Sigmoid colon (tissue), 7 donors: ENCODE measurements around the gene ITPKA. TPM values are rescaled to one million over a fixed set of nuclear protein-coding genes. Genes with fewer than 3 reads are reported as not detected.
A peak's percentile ranks its signal among the peaks of the same experiment; 100 is the strongest.

Experiments used
- DNase-seq: peaks from one replicate; pipeline ENCODE4 v3.0.0-alpha.2; 2019
- H3K27ac ChIP-seq, 4 donors: fragments of 200-600 bp; sonication (generic); one replicate each; pipeline ENCODE4 v1.5.1; 2016 to 2019; ENCODE audit warnings: mild to moderate bottlenecking in 1 of 4
- H3K27me3 ChIP-seq, 3 donors: fragments of 200-600 bp; sonication (generic); one replicate each; pipeline ENCODE4 v1.5.1; 2019; ENCODE audit warnings: mild to moderate bottlenecking in 1 of 3
- H3K36me3 ChIP-seq, 4 donors: fragments of 200-600 bp; sonication (generic); one replicate each; pipeline ENCODE4 v1.5.1; 2016 to 2019
- H3K4me1 ChIP-seq, 4 donors: fragments of 200-600 bp; sonication (generic); one replicate each; pipeline ENCODE4 v1.5.1; 2017 to 2019
- H3K4me3 ChIP-seq, 4 donors: fragments of 200-600 bp; sonication (generic); one replicate each; pipeline ENCODE4 v1.5.1; 2017 to 2019; ENCODE audit warnings: mild to moderate bottlenecking in 2 of 4, moderate library complexity in 1 of 4
- H3K9me3 ChIP-seq, 4 donors: fragments of 200-600 bp in 3 of 4; sonication (generic) in 3 of 4; one replicate each; pipeline versions ENCODE4 v1.5.1 to v1.6.1; 2013 to 2019
- CTCF ChIP-seq, 4 experiments: fragments of 450-650 bp in 3 of 4; fragments of 200-600 bp in 1 of 4; IDR thresholded peaks; one replicate each; pipeline ENCODE4 v1.5.1; 2016 to 2019; ENCODE audit warnings: antibody characterized with exemption in 4 of 4, mild to moderate bottlenecking in 3 of 4, moderate library complexity in 2 of 4
- EP300 ChIP-seq, 4 donors: sonication (generic); formaldehyde crosslinking; IDR thresholded peaks; one replicate each; pipeline ENCODE4 v1.6.1; 2017; ENCODE audit warnings: antibody characterized with exemption in 4 of 4
- POLR2A ChIP-seq, 2 donors: fragments of 450-650 bp; IDR thresholded peaks; one replicate each; pipeline ENCODE4 v1.6.1; 2016; ENCODE audit warnings: antibody characterized with exemption in 2 of 2, mild to moderate bottlenecking in 2 of 2, moderate library complexity in 2 of 2
- POLR2AphosphoS5 ChIP-seq, 4 donors: sonication (generic); formaldehyde crosslinking; IDR thresholded peaks; one replicate each; pipeline ENCODE4 v1.6.1; 2017; ENCODE audit warnings: antibody characterized with exemption in 4 of 4
- WGBS, 2 donors: extraction: QIAGEN DNeasy Blood & Tissue Kit; methylation state at CpG; one replicate each; pipeline ENCODE4 v1.1.7; 2013; 5-methylcytosine and 5-hydroxymethylcytosine counted together
- intact Hi-C: fragments of 100-400 bp; cut with DNase I; formaldehyde crosslinking; loops from one replicate; pipeline ENCODE4 v1.15.1; 2023
- polyA plus RNA-seq, 3 donors: library from polyadenylated mRNA; stranded (reverse); fragments of 200-250 nt; gene quantifications; one replicate each; pipeline ENCODE4 v1.2.3, GENCODE V29; 2013
- total RNA-seq, 4 donors: library from RNA; depleted of rRNA; stranded (reverse); fragments of >200 nt; gene quantifications; one replicate each; pipeline ENCODE4 v1.1.0, GENCODE V29; 2016
- donor health status: healthy with polysubstance abuse.
- donor health status: Bipolar disorder and iron deficiency.
- donor health status: healthy.

Gene ITPKA
- 1 to 10 TPM in 2 of 4 donors, under 1 TPM in 1, not detected in 1; 0.49 to 1.4 (median 1.4) TPM for total RNA-seq
- polyA plus RNA-seq: 10 to 100 TPM; 11.3 to 52.9 (median 28.4) TPM

DNA sequence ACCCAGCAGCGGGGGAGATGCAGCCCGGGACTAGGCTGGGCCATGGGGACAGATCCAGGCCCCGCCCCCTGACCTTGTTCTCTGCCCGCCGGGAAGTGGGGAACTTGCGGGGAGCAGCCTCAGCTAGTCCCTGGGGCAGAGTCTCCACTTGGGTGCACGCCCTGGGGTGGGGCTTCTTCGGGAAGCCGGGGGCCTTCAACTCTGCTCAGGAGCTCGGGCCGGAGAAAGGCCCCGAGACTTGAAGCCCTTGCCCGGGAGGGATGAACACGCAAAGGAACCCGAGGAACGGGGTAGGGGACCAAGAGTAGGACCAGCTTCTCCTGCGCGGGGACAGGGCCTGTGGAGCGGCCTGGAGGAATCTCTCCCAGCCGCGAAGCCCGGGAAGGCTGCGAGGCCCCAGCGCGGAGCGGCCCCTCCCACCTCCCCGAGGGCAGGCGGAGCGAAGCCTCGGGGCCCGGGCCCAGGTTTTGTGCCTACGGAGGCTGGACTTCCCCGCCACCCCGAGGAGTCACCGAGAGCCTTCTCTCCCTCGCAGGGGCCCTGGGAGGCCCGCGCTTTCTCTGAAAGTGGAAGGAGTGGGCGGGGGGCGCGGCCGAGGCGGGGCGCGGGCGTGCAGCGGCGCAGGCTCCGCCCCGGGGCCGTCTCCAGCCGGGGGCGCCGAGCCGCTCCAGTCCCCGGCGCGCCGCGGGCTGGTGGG is at the start of gene ITPKA:
Gene ITPKA (plus strand): TSS at position 670 of the 697 bp plus-strand sequence. CDS start 54 bp downstream, outside the sequence.
- DNase-seq: peak; percentile 86

GRCh38 chr15:41445399-41445798 is 48.3 kb upstream of the ITPKA start:
- H3K4me1 ChIP-seq: no peaks in the 10 kb centered on the region
- no peaks in the 10 kb centered on the region for H3K27me3 ChIP-seq
- TF ChIP-seq CTCF (IDR thresholded peaks at IDR 0.05): no peak
- peaks cover 0 to 43% (median 5%) of the 10 kb centered on the region in 4 donors for H3K36me3 ChIP-seq
- no peak overlapping the region for H3K27ac ChIP-seq
- DNase-seq: no peak
- no peaks in the 10 kb centered on the region for H3K9me3 ChIP-seq
- intact Hi-C loops: no loop called here
- no peak overlapping the region for H3K4me3 ChIP-seq

More for the DNA sequence above, at the start of gene ITPKA:
- H3K27me3 ChIP-seq: peaks cover 19 to 92% (median 38%) of the 10 kb centered on the region in 3 donors
- intact Hi-C loops: no loop called here
- H3K4me1 ChIP-seq: peaks cover 4 to 34% (median 30%) of the 10 kb centered on the region in 4 donors
- no peaks in the 10 kb centered on the region for H3K9me3 ChIP-seq
- peak within 1 kb of the TSS; percentile 33 to 69 (median 59) for H3K4me3 ChIP-seq
- H3K27ac ChIP-seq: peak within 1 kb of the TSS; percentile 61 to 70 (median 64)
- WGBS, 2 donors: 0 to 1% methylated on average over 60 of the region's 60 CpGs
- no peaks in the 10 kb centered on the region for H3K36me3 ChIP-seq
- TF ChIP-seq CTCF (IDR thresholded peaks at IDR 0.05) (no peak), POLR2A (IDR thresholded peaks at IDR 0.05) (peak in 1 of 2 donors; percentile 19), POLR2AphosphoS5 (IDR thresholded peaks at IDR 0.05) (peak in 1 of 4 donors; percentile 49)

- no peak for DNase-seq
- WGBS, 2 donors: 62 to 77% methylated on average over 4 of the region's 4 CpGs
- intact Hi-C loops: no loop called here
- Histone ChIP-seq H3K27me3 (no peaks in the 10 kb centered on the region), H3K9me3 (no peaks in the 10 kb centered on the region), H3K4me1 (no peaks in the 10 kb centered on the region), H3K4me3 (no peak overlapping the region), H3K36me3 (peaks cover 8 to 67% (median 15%) of the 10 kb centered on the region in 4 donors), H3K27ac (no peak overlapping the region)
- TF ChIP-seq POLR2AphosphoS5 (IDR thresholded peaks at IDR 0.05) (no peak), CTCF (IDR thresholded peaks at IDR 0.05) (no peak), EP300 (IDR thresholded peaks at IDR 0.05) (no peak), POLR2A (IDR thresholded peaks at IDR 0.05) (no peak)
These were observed 31.4 kb upstream of the ITPKA start for GRCh38 chr15:41462084-41462795.

DNA sequence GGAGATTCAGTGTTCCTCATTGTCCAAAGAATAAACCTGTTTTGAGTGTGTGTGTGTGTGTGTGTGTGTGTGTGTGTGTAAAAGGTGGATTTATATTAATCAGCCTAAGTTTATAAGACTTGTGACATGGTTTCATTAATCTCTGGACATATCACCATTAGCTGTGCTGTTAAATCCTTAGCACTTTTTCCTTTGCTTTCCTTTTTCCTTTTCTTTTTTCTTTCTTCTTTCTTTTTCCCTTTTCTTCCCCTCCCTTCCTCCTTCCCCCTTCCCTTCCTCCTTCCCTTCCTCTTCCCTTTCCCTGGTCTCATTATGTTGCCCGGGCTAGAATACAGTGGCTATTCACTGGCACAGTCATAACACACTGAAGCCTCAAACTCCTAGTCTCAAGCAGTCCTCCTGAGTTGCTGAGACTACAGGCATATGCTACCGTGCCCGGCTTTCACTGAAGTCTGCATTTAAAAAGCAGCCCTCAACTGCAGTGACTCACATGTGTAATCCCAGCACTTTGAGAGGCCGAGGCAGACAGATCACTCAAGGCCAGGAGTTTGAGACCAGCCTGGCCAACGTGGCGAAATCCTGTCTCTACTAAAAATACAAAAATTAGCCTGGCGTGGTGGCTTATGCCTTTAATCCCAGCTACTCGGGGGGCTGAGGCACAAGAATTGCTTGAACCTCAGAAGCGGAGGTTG is 28.6 kb upstream of the ITPKA start:
- DNase-seq: peak; percentile 15

More for the DNA sequence above, 28.6 kb upstream of the ITPKA start:
- Histone ChIP-seq H3K27ac (no peak overlapping the region), H3K36me3 (peaks cover 8 to 71% (median 9%) of the 10 kb centered on the region in 4 donors), H3K4me3 (no peak overlapping the region), H3K4me1 (no peaks in the 10 kb centered on the region), H3K9me3 (no peaks in the 10 kb centered on the region), H3K27me3 (no peaks in the 10 kb centered on the region)
- TF ChIP-seq POLR2A (IDR thresholded peaks at IDR 0.05) (no peak), EP300 (IDR thresholded peaks at IDR 0.05) (no peak), CTCF (IDR thresholded peaks at IDR 0.05) (no peak), POLR2AphosphoS5 (IDR thresholded peaks at IDR 0.05) (no peak)
- 91 to 94% methylated on average over 9 of the region's 9 CpGs for WGBS, 2 donors
- intact Hi-C loops: no loop called here
